Upper lobe of left lung (tissue), 6 donors: ENCODE data around the gene AFF3. TPM values are rescaled to one million over a fixed set of nuclear protein-coding genes. Genes with fewer than 3 reads are reported as not detected.
A peak's percentile ranks its signal among the peaks of the same experiment; 100 is the strongest.

Experiments
- ATAC-seq, 2 donors: fragments of 200-7000 bp; cut with Tn5 transposase; one replicate each; pipeline ENCODE4 v1.9.1; 2022; ENCODE audit warnings: mild to moderate bottlenecking in 2 of 2, moderate library complexity in 2 of 2; ENCODE audit not compliant: low FRiP score in 2 of 2
- DNase-seq, 2 donors: peaks; one replicate each; pipeline ENCODE4 v3.0.0-alpha.2; 2019 to 2020
- H3K27ac ChIP-seq, 4 donors: fragments of 200-600 bp; sonication (generic); one replicate each; pipeline ENCODE4 v1.5.1; 2016 to 2019
- H3K27me3 ChIP-seq, 4 donors: fragments of 200-600 bp; sonication (generic); one replicate each; pipeline ENCODE4 v1.5.1; 2017 to 2019
- H3K36me3 ChIP-seq, 4 donors: fragments of 200-600 bp; sonication (generic); one replicate each; pipeline ENCODE4 v1.5.1; 2016 to 2019
- H3K4me1 ChIP-seq, 4 donors: fragments of 200-600 bp; sonication (generic); one replicate each; pipeline ENCODE4 v1.5.1; 2018 to 2019
- H3K4me3 ChIP-seq, 4 donors: fragments of 200-600 bp; sonication (generic); one replicate each; pipeline ENCODE4 v1.5.1; 2017 to 2019; ENCODE audit warnings: mild to moderate bottlenecking in 2 of 4, moderate library complexity in 1 of 4
- H3K9me3 ChIP-seq, 4 donors: fragments of 200-600 bp; sonication (generic); one replicate each; pipeline ENCODE4 v1.5.1; 2018 to 2019
- EP300 ChIP-seq, 4 donors: sonication (generic); formaldehyde crosslinking; IDR thresholded peaks; one replicate each; pipeline ENCODE4 v1.5.1; 2017; ENCODE audit warnings: antibody characterized with exemption in 4 of 4, control low read depth in 2 of 4
- POLR2A ChIP-seq, 4 donors: fragments of 450-650 bp; IDR thresholded peaks; one replicate each; pipeline ENCODE4 v1.5.1; 2016 to 2017; ENCODE audit warnings: antibody characterized with exemption in 4 of 4, mild to moderate bottlenecking in 2 of 4
- POLR2AphosphoS5 ChIP-seq, 2 donors: sonication (generic); formaldehyde crosslinking; IDR thresholded peaks; one replicate each; pipeline ENCODE4 v1.5.1; 2017; ENCODE audit warnings: antibody characterized with exemption in 2 of 2
- WGBS, 2 donors: methylation state at CpG; one replicate each; pipeline ENCODE4 v1.1.5; 2017 to 2018; 5-methylcytosine and 5-hydroxymethylcytosine counted together
- total RNA-seq, 6 donors: library from RNA; depleted of rRNA in 4 of 6; stranded (reverse); fragments of >200 nt in 4 of 6; gene quantifications; one replicate each; pipeline versions ENCODE4 v1.1.0 to v1.2.1, GENCODE V29; 2016 to 2021
- TF ChIP-seq, protein P1 (sequence below), 6 experiments: fragments of 450-650 bp in 4 of 6; fragments of 200-600 bp in 2 of 6; sonication (generic) in 2 of 6; IDR thresholded peaks; one replicate each; pipeline ENCODE4 v1.5.1; 2016 to 2019; ENCODE audit warnings: antibody characterized with exemption in 6 of 6
- donor health status: DM: no; HTN: no; CAD: no; lungs with moderate emphysema.
- donor health status: DM: no; HTN: yes; CAD: no; lungs with severe emphysema.

AFF3 gene
- total RNA-seq, 6 donors from 2014 or later, result 21.0 to 195 (median 47.9) TPM

DNA sequence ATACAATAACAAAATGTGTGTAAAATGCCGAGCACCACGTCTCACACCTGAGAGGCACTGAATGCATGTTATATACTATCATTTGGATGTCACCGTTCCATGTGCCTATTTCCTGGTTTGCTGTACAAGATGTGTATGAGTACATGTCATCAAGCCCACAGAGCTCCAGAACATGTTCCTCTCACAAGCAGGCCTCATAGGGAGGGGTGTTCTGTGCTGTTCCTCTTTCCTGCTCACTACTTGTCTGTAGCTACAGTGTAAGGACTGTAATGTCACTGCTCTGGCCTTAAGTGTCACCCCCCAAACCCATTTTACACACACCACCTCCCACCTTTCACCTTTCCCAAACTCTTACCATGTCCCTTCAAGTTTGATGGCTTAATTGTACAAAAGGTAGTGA, 1.8 kb downstream of the AFF3 start:
- Histone ChIP-seq H3K27ac (no peak overlapping the region), H3K27me3 (no peaks in the 10 kb centered on the region), H3K4me3 (no peak overlapping the region), H3K36me3 (no peaks in the 10 kb centered on the region), H3K4me1 (peaks cover 0 to 6% (median 0%) of the 10 kb centered on the region in 4 donors), H3K9me3 (no peaks in the 10 kb centered on the region)
- TF ChIP-seq, protein P1, sequence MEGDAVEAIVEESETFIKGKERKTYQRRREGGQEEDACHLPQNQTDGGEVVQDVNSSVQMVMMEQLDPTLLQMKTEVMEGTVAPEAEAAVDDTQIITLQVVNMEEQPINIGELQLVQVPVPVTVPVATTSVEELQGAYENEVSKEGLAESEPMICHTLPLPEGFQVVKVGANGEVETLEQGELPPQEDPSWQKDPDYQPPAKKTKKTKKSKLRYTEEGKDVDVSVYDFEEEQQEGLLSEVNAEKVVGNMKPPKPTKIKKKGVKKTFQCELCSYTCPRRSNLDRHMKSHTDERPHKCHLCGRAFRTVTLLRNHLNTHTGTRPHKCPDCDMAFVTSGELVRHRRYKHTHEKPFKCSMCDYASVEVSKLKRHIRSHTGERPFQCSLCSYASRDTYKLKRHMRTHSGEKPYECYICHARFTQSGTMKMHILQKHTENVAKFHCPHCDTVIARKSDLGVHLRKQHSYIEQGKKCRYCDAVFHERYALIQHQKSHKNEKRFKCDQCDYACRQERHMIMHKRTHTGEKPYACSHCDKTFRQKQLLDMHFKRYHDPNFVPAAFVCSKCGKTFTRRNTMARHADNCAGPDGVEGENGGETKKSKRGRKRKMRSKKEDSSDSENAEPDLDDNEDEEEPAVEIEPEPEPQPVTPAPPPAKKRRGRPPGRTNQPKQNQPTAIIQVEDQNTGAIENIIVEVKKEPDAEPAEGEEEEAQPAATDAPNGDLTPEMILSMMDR (IDR thresholded peaks at IDR 0.05), result no peak
- no peak for TF ChIP-seq EP300 (IDR thresholded peaks at IDR 0.05)
- TF ChIP-seq POLR2AphosphoS5 (IDR thresholded peaks at IDR 0.05), result no peak
- TF ChIP-seq POLR2A (IDR thresholded peaks at IDR 0.05), result no peak
- WGBS, 2 donors, result 67 to 93% methylated on average over 3 of the region's 3 CpGs
- ATAC-seq, result peak; percentile 42 to 59
- DNase-seq, result no peak

DNA sequence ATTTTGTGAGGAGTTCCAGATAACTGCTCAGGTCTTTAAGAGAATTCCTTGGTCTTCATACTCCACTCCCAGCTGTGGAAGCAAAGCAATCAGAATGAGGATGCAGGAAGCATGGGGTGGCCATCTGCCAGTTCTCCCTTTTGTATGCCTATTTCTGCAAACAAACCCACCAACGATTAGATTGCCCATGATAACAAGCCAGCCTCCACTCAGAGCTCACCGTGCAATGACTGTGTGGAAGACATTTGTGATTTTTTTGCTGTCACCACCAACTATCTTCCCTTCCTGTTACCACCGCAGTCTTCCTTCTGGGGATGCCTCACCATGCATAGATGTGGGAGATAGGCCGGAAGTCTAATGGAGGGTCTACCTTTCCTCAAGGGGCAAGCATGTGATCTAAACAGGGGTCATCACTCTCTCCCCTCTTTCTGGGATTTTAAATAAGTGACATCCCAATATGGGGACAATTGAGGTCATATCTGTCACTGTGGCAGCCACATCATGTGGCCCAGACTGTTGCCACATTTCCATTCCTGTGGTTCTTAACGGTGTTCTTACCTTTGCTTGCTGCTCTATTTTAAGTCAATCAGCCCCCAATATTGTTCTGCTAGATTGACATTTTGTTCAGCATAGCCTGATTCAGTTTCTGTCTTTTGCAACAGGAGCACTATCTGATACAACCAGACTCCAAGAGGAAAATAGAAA, 4.4 kb downstream of the AFF3 start:
- Histone ChIP-seq H3K27me3 (no peaks in the 10 kb centered on the region), H3K27ac (no peak overlapping the region), H3K36me3 (no peaks in the 10 kb centered on the region), H3K4me1 (peaks cover 0 to 6% (median 0%) of the 10 kb centered on the region in 4 donors), H3K9me3 (no peaks in the 10 kb centered on the region), H3K4me3 (no peak overlapping the region)
- WGBS, 2 donors, result 41 to 44% methylated on average over 5 of the region's 5 CpGs
- ATAC-seq (no peak), DNase-seq (no peak)
- TF ChIP-seq POLR2A (IDR thresholded peaks at IDR 0.05), result no peak
- TF ChIP-seq EP300 (IDR thresholded peaks at IDR 0.05), result no peak
- no peak for TF ChIP-seq POLR2AphosphoS5 (IDR thresholded peaks at IDR 0.05)
- TF ChIP-seq, protein P1 (IDR thresholded peaks at IDR 0.05), result no peak

DNA sequence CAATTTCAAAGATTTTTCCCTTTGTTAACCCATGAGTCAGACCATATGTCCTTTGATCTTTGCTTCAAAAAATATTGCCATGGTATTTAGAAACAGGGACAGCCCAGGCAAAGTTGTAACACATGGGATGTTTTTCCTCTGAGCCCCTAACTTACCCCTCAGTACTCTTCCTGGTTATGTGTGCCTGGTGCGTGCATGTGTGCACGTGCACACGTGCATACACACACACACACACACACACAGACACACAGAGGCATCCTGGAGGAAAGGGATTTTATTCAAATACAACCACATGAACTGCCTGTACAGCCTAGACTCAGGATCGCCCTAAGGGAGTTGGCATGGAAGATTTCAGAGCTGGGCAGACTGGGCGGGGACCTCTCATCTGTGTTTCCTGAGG, 5.1 kb downstream of the AFF3 start:
- Histone ChIP-seq H3K27me3 (no peaks in the 10 kb centered on the region), H3K4me1 (peaks cover 0 to 6% (median 0%) of the 10 kb centered on the region in 4 donors), H3K9me3 (no peaks in the 10 kb centered on the region), H3K4me3 (no peak overlapping the region), H3K36me3 (no peaks in the 10 kb centered on the region), H3K27ac (no peak overlapping the region)
- TF ChIP-seq POLR2AphosphoS5 (IDR thresholded peaks at IDR 0.05), result no peak
- TF ChIP-seq, protein P1 (IDR thresholded peaks at IDR 0.05), result no peak
- no peak for TF ChIP-seq EP300 (IDR thresholded peaks at IDR 0.05)
- no peak for TF ChIP-seq POLR2A (IDR thresholded peaks at IDR 0.05)
- 74 to 75% methylated on average over 4 to 5 of the region's 5 CpGs for WGBS, 2 donors
- DNase-seq (no peak), ATAC-seq (no peak)

DNA sequence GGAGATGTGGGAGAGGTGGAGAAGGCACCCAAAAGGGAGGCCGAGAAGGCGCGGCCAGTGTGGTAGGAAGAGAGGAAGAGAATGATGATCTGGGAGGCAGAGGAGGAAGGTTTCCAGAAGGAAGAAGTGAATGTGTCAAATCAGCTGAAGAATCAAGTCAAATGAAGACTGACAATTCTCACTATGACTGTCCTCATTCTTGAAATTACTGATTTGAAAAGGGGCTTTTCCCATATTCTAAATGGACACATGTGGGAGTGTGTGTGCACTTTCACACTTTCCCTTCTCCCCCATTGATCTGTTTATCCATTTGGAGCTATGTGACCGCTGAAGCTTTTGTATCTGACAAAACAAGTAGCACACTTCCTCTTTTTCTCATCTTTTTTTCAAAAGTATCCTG, 6.1 kb downstream of the AFF3 start:
- DNase-seq (no peak), ATAC-seq (no peak)
- Histone ChIP-seq H3K27me3 (no peaks in the 10 kb centered on the region), H3K27ac (no peak overlapping the region), H3K4me1 (peaks cover 0 to 6% (median 0%) of the 10 kb centered on the region in 4 donors), H3K4me3 (no peak overlapping the region), H3K9me3 (no peaks in the 10 kb centered on the region), H3K36me3 (no peaks in the 10 kb centered on the region)
- TF ChIP-seq, protein P1 (IDR thresholded peaks at IDR 0.05), result no peak
- TF ChIP-seq POLR2A (IDR thresholded peaks at IDR 0.05) (no peak), EP300 (IDR thresholded peaks at IDR 0.05) (no peak), POLR2AphosphoS5 (IDR thresholded peaks at IDR 0.05) (no peak)
- 83 to 84% methylated on average over 4 of the region's 4 CpGs for WGBS, 2 donors

DNA sequence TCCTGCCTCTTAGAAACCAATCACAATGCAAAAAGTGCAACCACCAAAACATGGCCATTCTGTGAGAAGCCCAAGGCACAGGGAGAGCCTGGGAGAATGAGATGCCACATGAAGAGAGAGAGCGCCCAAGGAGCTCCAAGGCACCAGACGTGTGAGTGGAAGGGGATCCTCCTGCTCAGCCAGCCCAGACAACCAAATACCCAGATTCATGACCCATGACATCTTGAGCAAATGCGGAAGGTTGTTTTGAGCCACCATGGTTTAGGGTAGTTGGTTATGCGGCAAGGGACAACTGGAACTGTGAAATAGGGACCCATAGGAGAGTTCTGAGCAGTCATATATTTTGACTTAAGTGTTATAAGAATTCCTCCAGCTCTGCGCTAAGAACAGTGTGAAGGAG, 7.0 kb downstream of the AFF3 start:
- TF ChIP-seq POLR2AphosphoS5 (IDR thresholded peaks at IDR 0.05), result no peak
- ATAC-seq (no peak), DNase-seq (no peak)
- H3K27me3 ChIP-seq, result no peaks in the 10 kb centered on the region
- H3K27ac ChIP-seq, result no peak overlapping the region
- 95 to 98% methylated on average over 5 of the region's 5 CpGs for WGBS, 2 donors
- no peak overlapping the region for H3K4me3 ChIP-seq
- no peaks in the 10 kb centered on the region for H3K9me3 ChIP-seq
- peaks cover 0 to 6% (median 0%) of the 10 kb centered on the region in 4 donors for H3K4me1 ChIP-seq
- no peaks in the 10 kb centered on the region for H3K36me3 ChIP-seq
